G401 (cell line): Measurements from ENCODE around the gene GDI1. TPM values are rescaled to one million over a fixed set of nuclear protein-coding genes. Genes with fewer than 3 reads are reported as not detected.

ENCODE experiments used
- DNase-seq: peaks from one replicate; pipeline ENCODE4 v3.0.0-alpha.2; 2015; ENCODE audit warnings: low spot score
- in situ Hi-C: cut with HindIII; loops from 2 replicates; pipeline ENCODE4 v1.10.0; 2016; ENCODE audit warnings: low sequenced_read_pairs, mixed read lengths
- total RNA-seq: library from RNA; depleted of rRNA; stranded (reverse); fragments of >200 nt; shearing (Covaris generic); gene quantifications from 2 replicates; pipeline ENCODE4 v1.2.3, GENCODE V29; 2014

The GDI1 gene
- total RNA-seq, 1 experiment from 2014 or later, result 57.6 TPM

DNA sequence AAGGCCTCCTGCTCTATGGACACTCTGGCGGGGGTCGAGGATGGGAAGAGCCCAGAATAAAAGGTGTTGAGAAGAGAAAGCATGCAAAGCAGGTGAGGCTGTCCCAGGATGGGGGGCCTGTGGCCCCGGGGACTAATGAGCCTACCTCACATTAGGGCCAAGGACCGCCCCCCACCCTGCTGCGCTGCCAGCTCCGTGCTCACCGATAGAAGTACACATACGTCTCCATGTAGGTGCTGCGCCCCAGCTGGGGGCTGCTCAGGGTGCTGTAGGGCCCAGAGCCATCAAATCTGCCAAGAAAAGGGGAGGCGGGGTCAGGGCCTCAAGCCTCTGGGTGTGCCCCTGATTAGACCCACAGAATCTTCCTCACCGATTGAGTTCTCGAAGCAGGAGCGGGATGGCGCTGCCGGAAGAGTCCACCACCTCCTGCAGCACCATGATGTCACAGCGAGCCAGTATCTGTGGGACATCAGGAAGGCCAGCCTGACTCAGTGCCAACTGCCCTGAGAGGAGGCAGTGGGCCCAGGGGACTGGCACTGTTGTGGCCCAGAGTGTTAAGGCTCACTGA lies 32.2 kb upstream of the GDI1 start:
- in situ Hi-C loops, result no loop called here

DNA sequence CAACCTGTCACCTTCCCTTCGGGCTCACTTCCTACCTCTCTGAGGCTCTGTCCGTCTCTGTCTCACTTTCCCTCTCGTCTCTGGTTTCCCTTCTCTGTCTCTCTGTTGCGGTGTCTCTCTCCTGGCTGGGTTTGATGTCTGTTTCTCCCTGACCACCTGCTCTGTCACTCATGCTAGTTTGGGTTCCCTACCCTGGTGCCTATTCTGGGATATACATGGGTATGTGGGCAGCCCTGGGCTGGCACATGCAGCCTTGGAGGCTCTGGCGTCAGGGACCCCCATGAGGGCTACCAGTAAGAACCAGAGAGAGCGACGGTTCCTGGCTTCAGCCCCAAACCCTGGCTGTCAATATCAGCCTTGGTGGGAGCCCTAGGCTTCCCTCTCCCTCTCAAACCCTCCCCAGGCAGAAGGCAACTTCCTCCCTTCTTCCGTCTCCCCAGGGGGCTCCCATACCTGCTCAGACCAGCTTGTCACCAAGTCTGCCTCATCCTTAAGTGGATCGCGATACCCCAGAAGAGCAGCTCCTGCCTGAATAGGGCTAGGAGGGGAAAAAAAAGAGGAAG lies 28.2 kb upstream of the GDI1 start:
- in situ Hi-C loops, result no loop called here

More for the DNA sequence above, 32.2 kb upstream of the GDI1 start:
- no peak for DNase-seq

DNA sequence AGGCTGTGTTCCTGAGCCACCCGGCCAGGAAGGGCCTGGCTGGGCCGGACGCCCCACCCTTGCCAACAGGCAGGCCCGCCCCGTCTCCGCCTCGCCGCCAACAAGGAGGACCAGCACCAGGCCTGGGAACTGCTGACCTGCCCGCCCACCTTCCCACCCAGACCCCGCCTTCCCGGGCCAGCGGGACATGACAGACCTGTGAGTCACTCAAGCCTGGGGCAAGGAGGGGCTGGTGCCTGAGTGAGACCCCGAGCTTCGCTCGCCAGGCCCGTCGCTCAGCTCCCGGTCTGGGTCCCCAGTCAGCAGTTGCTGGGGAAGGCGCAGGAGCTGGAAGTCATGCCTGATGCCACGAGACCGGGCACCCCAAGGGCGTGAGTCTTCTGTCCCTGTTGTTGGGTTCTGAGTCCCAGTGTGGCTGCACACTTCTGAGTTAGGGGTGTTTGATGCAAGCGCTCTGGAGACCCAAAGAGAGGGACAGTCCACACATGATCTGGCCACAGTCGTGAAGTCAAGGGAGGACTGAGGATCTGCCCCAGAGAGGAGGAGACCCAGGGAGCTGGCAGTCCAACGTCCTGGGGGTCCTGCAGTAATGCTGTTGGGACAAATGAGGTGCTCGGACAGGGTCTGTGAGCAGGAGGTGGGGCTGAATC lies 27.6 kb upstream of the GDI1 start, which contains the start of gene DNASE1L1:
TSS of gene DNASE1L1 (minus strand) at position 33 of the 650 bp plus-strand sequence. CDS start 3,686 bp downstream, outside the sequence.
- in situ Hi-C loops, result no loop called here

More for the DNA sequence above, 28.2 kb upstream of the GDI1 start:
- DNase-seq, result no peak

DNA sequence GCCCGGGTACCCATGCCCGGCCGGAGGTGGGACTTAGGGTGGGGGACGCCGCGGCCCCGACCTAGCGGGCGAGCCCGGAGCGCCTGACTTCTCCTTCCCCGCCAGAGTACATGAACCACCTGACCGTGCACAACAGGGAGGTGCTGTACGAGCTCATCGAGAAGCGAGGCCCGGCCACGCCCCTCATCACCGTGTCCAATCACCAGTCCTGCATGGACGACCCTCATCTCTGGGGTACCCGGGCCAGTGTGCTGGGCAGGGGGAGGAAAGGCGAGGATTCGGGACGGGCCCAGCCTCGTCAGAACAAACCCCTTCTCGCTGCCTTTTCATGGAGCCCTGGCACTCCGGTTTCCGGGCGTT lies 25.0 kb upstream of the GDI1 start:
- in situ Hi-C loops, result no loop called here
- peak; percentile 66 for DNase-seq

More for the DNA sequence above, 27.6 kb upstream of the GDI1 start, which contains the start of gene DNASE1L1:
- DNase-seq, result peak; percentile 26

DNA sequence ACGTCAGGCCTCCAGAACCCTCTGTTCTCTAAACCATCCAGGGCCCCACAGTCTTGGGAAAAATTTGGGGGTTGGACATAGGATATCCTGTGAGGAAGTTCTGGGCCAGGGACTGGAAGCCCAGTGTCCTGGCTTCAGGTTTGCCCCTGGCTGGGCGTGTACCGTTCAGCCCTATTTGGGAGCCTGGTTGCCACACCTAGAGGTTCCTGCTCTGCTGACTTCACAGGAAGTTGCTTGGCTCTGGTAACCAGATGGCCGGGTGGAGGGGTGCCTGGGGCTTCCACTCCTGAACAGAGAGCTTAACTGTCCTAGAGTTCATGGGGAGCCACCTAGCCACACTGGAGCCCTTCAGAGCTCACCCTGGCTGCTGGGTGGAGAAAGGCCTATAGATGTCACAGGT lies 24.5 kb upstream of the GDI1 start:
- in situ Hi-C loops, result no loop called here
- DNase-seq, result no peak

DNA sequence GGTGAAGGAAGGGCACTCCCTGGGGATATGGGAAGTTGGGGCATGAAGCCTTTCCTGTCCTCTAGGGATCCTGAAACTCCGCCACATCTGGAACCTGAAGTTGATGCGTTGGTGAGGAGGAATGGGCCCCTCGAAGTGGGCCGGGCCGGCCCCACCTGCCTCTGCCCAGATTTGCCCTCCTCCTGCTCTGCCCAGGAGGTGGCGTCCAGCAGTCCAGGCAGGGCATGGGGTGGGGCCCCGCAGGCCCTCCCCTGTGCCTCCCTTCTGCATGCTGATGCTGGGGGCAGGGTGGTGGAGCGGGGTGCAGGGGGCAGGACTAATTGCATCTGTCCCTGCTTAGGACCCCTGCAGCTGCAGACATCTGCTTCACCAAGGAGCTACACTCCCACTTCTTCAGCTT lies 23.8 kb upstream of the GDI1 start:
- in situ Hi-C loops, result no loop called here

DNA sequence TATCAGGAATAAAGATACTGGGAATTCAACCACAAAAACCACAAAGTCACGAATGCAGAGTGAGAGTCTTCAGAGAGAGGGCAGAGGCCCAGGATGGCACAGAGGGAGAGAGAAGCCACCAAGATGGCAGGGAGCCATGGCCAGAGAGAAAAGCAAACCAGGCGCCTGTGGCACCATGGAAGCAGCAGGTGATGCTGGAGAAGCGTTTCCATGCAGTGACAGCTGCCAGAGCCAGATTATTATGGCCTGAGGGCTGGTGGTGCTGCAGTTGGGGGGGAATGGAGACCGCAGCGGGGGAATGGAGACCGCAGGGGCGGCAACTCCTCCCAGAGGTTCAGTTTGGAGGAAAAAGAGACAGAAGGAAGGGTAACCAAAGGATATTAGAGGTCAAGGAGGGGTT lies 19.8 kb upstream of the GDI1 start:
- in situ Hi-C loops, result no loop called here
- DNase-seq, result peak; percentile 65

More for the DNA sequence above, 23.8 kb upstream of the GDI1 start:
- no peak for DNase-seq

DNA sequence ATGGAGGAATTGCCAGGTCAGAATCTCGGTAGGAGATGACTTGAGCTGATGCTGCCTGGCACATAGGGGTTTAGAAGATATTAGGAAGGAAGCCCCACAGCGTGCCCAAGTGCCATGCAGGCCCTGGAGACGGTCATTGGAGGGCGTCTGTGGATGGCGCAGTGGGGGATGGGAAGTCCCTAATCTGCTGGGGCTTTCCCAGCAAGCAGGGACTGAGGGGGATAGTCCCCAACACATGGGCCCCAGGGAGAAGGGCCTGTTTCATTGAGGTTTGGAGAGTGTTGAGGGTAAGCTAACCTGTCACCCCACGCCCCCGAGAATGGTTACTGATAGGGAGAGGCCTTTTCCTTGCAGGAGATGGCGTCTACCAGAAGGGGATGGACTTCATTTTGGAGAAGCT lies 17.8 kb upstream of the GDI1 start:
- no peak for DNase-seq
- in situ Hi-C loops, result no loop called here

DNA sequence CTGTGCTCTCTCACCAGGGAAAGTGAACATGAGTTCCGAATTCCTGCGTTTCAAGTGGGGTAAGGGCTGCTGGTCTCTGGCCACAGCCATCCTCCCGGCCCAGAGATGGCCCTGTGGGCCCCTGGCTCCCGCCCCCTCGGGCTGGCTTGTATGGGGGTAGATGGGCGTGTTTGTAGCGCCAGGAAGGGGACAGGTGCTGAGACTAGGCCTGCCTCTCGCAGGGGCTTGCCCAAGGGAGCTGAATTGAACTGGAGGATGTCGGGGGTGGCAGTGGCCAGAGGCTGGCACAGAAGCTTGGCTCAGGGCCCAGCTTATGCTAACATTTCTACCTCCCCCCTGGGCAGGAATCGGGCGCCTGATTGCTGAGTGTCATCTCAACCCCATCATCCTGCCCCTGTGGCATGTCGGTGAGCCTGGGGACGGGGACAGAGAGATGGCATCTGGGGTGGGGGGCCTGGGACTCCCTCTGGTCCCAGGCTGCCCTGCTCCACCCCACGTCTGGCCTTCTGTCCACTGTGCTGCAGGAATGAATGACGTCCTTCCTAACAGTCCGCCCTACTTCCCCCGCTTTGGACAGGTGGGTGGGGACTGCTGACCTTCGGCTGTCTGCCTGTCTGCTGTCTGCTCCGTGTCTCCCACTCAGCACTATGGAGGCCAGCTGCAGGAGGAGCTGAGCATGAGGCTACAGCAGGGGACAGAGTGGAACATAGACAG lies 17.1 kb upstream of the GDI1 start:
- DNase-seq, result no peak
- in situ Hi-C loops, result no loop called here

DNA sequence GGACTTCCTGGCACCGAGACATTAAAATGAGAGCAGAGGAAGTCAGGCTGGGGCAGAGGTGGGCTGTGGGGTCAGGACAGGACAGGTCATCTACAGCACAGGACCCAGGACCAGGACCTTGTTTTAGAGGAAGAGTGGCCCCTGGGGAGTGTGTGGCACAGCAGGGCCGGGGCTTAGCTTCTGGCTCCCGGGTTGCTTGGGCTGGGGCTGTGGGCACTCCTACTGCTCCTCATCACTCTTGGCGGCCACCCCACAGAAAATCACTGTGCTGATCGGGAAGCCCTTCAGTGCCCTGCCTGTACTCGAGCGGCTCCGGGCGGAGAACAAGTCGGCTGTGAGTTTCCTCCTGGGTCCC lies 16.6 kb upstream of the GDI1 start:
- in situ Hi-C loops, result no loop called here

DNA sequence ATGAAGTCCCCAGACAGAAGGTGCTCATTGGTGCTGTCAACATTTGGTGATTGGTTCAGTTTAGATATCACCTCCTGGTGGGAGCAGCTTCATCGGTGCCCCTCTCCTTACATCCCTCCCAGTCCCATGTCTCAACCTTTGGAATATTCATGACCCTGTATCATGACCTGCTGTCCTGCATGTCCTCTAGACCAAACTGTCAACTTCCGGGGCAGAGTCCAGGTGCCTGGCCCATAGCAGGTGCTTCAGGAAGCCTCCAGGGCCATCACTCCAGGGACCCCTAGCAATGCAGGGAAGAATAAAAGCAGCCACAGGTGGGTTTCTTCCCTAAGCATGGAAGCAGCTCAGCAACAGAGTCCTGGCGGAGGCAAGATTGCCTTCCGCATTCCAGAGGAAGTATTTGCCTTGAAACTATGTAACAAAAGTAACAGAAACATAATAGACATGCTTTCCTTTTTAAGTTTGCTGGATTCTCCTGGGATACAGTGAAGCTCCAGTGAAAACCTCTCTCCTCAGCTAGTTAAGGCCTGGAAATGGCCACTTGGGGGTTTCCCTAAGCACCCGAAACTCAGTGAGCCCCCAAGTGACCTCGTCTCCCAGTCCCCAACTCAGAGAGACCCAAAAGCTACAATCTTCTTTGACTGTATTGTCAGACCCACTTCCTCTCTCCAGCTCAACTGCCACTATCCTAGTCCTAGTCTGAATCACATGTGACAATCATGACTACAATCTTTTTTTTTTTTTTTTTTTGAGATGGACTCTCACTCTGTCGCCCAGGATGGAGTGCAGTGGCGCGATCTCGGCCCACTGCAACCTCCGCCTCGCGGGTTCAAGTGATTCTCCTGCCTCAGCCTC lies 9.8 kb upstream of the GDI1 start:
- no peak for DNase-seq
- in situ Hi-C loops, result no loop called here

More for the DNA sequence above, 16.6 kb upstream of the GDI1 start:
- no peak for DNase-seq

DNA sequence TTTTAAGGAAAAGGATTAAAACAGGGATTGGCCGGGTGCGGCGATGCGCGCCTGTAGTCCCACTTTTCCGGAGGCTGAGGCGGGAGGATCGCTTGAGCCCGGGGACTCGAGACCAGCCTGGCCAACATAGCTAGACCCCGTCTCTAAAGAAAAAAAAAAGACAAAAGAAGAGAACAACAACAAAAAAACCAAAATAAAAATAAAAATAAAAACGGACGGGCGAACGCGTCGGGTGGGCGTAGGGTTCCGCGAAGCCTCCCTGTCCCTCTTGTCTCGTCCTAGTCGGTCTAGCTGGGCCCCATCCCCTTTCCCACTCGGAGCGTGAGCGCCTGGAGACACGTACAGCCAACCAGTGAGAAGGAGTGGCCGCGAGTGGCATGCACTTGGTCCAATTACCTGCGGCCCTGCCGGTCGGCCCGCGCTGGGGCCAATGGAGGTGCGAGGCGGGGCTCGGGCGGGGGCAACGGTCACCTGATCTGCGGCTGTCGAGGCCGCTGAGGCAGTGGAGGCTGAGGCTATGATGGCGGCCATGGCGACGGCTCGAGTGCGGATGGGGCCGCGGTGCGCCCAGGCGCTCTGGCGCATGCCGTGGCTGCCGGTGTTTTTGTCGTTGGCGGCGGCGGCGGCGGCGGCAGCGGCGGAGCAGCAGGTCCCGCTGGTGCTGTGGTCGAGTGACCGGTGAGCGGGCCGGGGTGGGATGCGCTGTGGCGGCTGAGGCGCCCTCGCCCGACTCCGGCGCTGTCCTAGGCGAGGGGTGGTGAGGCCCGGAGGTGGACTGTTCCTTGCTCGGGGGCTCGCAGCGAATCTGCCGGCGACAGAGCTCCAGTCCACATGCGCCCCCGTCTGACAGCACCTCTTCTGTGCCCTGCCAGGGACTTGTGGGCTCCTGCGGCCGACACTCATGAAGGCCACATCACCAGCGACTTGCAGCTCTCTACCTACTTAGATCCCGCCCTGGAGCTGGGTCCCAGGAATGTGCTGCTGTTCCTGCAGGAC lies 8.5 kb upstream of the GDI1 start, which contains the start of gene ATP6AP1:
TSS of gene ATP6AP1 (plus strand) at position 502 of the 996 bp plus-strand sequence. CDS start at position 518, 16 bp downstream.
- in situ Hi-C loops, result no loop called here
- DNase-seq, result peak; percentile 92

DNA sequence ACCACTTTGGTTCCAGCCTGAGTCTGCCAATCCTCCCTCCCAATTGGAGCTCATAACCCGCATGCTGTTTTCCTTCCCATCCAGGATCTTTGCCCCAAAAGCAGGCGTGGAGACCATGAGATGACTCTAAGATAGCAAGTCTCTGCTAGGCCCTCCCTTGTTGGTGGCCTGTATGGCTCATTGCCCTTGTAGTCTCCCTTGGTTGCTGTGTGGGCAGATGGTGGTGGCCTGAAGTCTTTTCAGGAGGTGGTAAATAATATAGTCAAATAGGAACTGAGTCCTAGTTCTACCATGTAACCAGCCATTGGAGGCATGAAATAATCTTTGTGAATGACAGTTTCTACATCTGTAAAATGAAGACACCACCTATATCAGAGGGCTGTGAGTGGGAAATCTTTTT lies 7.2 kb upstream of the GDI1 start:
- no peak for DNase-seq
- in situ Hi-C loops, result no loop called here

DNA sequence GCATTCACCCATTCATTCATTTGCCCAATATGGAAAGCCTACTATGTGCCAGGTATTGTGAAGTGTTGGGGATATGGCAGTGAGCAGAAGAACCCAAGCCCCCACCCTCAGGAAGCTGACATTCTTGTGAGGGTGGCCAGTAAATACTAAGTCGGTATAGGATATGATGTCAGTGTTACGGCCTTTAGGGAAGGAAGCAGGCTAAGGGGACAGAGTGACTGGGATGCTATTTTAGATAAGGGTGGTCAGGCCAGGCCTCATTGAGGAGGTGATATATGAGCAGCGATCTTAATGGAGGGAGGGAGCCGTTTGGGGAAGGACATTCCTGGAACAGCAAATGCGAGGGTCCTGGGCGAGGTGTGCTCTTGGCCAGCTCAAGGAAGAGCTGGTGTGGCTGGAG lies 6.5 kb upstream of the GDI1 start:
- no peak for DNase-seq
- in situ Hi-C loops, result no loop called here

DNA sequence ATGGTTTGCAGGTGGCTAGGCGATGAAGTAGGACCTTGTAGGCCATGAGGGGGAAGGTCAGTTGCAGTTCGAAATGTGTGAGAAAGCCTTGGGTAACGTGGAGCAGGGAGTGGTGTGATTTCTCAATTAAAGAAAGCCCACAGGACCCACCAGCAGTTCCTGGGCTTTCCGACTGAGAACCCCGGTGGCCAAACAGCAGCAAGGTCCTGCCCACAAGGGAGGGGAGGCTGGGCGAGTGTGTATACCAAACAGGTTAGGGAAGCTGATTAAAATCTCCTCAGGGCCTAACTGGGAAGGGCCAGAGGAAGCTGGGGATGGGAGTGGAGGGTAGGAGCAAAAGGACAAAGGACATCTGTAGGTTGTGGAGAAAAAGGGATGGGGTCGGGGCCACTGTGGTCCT lies 6.0 kb upstream of the GDI1 start:
- in situ Hi-C loops, result no loop called here
- no peak for DNase-seq

DNA sequence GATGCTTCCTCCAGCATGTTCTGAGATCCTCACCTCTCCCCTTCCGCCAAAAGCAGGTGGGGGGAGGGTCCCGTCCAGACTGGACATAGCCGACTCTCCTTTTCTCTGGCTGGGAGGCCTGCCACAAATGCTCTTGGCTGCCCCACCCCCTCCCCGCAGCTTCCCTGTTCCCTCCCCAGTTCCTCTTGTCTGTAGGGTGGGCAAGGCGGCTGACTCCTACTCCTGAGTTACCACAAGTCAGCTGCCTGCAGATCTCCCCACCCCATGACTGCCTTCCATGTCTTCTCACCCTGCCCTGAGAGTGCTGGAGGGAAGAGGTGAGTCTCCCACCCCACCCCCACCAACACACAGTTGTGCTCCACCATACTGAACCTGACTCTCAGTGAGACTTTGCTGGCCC lies 5.6 kb upstream of the GDI1 start:
- DNase-seq, result no peak
- in situ Hi-C loops, result no loop called here

DNA sequence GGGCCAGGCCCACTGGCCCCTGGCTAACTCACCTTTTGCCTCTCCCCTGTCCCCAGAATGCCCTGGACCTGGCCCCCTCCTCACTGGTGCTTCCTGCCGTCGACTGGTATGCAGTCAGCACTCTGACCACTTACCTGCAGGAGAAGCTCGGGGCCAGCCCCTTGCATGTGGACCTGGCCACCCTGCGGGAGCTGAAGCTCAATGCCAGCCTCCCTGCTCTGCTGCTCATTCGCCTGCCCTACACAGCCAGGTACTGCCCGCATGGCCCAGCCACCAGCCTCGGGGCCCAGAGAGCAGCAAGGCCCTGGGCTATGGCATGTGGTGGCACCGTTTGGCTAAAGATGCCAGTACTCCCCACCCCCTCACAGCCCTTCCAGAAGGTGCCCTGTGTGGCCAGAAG lies 4.7 kb upstream of the GDI1 start:
- DNase-seq, result no peak
- in situ Hi-C loops, result no loop called here

DNA sequence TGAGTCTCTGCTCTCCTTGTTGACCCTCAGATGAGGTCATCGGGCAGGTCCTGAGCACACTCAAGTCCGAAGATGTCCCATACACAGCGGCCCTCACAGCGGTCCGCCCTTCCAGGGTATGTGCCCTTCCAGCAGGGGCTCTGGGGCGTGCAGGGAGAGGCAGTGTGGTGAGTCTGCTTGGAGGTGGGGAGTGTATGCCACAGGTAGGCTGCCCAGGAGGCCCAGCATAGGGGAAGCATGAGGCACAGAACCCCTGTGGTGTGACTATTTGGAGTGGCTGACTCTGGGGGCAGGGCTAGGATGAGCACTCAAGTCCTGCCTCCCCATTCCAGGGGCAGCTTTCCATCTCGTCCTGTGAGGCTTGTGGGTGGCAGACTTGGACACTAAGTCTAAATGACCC lies 3.3 kb upstream of the GDI1 start:
- no peak for DNase-seq

More for the DNA sequence above, 3.3 kb upstream of the GDI1 start:
- in situ Hi-C loops, result no loop called here
